HEK293 (cell line): ENCODE data around the gene EFEMP2.

Source experiments
- CTCF ChIA-PET: fragments of 350-600 bp; formaldehyde crosslinking; extraction: SDS; loops from one replicate; lab custom pipeline; 2021; ENCODE audit warnings: antibody characterized with exemption; lab: Yijun Ruan, JAX
- POLR2A ChIA-PET: fragments of 300-600 bp; formaldehyde crosslinking; extraction: SDS; loops from one replicate; lab custom pipeline; 2020; ENCODE audit warnings: antibody characterized with exemption, inconsistent platforms; lab: Yijun Ruan, JAX
- H3K27ac ChIP-seq: fragments of 200-500 bp; sonication (Bioruptor generic); 2 replicates; pipeline ENCODE4 v1.5.1; 2014; ENCODE audit warnings: low read depth, low read length, control low read depth, inconsistent platforms; ENCODE audit errors: extremely low read depth
- H3K36me3 ChIP-seq, 2 experiments: fragments of 200-500 bp in 1 of 2; sonication (Bioruptor generic) in 1 of 2; 1 replicate in 1 of 2; 2 replicates in 1 of 2; pipeline ENCODE4 v1.5.1; 2014 to 2017; ENCODE audit warnings: inconsistent platforms in 2 of 2, low read length in 2 of 2; ENCODE audit not compliant: control insufficient read depth in 2 of 2, insufficient read depth in 1 of 2
- H3K4me1 ChIP-seq: fragments of 200-500 bp; sonication (Bioruptor generic); 2 replicates; pipeline ENCODE4 v1.5.1; 2014; ENCODE audit warnings: mild to moderate bottlenecking, low read length, inconsistent platforms; ENCODE audit not compliant: control insufficient read depth, insufficient read depth
- H3K4me3 ChIP-seq: 2 replicates; pipeline ENCODE4 v1.5.1; 2011; ENCODE audit warnings: low read depth, mild to moderate bottlenecking, control low read depth, low read length, moderate library complexity
- H3K9me3 ChIP-seq: fragments of 200-500 bp; sonication (Bioruptor generic); 2 replicates; pipeline ENCODE4 v1.5.1; 2014; ENCODE audit warnings: low read depth, low read length, inconsistent platforms; ENCODE audit not compliant: control insufficient read depth, insufficient read depth
- EGR2 ChIP-seq: fragments of 450-650 bp; formaldehyde crosslinking; IDR thresholded peaks from 2 replicates; pipeline ENCODE4 v1.5.1; 2016; ENCODE audit warnings: low read depth, missing biosample characterization, missing genetic modification characterization
- IKZF3 ChIP-seq: fragments of 450-650 bp; IDR thresholded peaks from 2 replicates; pipeline ENCODE4 v1.5.0; 2018; ENCODE audit warnings: missing biosample characterization, mild to moderate bottlenecking, missing genetic modification characterization, moderate library complexity
- INSM2 ChIP-seq: fragments of 450-650 bp; formaldehyde crosslinking; IDR thresholded peaks from 2 replicates; pipeline ENCODE4 v1.5.1; 2016; ENCODE audit warnings: missing biosample characterization, missing genetic modification characterization
- MEIS1 ChIP-seq: sonication (generic); formaldehyde crosslinking; IDR thresholded peaks from 2 replicates; pipeline ENCODE4 v1.8.1; 2022; ENCODE audit warnings: missing genetic modification reagents, mild to moderate bottlenecking, borderline replicate concordance
- PATZ1 ChIP-seq: fragments of 450-650 bp; formaldehyde crosslinking; IDR thresholded peaks from 2 replicates; pipeline ENCODE4 v1.5.1; 2016; ENCODE audit warnings: missing biosample characterization, missing genetic modification characterization
- SCRT2 ChIP-seq: fragments of 450-650 bp; formaldehyde crosslinking; IDR thresholded peaks from 2 replicates; pipeline ENCODE4 v1.5.1; 2016; ENCODE audit warnings: missing biosample characterization, missing genetic modification characterization
- TCF7L2 ChIP-seq: IDR thresholded peaks from 2 replicates; pipeline ENCODE4 v1.6.1; 2011; ENCODE audit warnings: low read depth, mild to moderate bottlenecking, inconsistent platforms, low read length, moderate library complexity, borderline replicate concordance
- ZBTB8A ChIP-seq: fragments of 450-650 bp; formaldehyde crosslinking; IDR thresholded peaks from 2 replicates; pipeline ENCODE4 v1.5.1; 2016; ENCODE audit warnings: missing biosample characterization, missing genetic modification characterization
- ZIC2 ChIP-seq: fragments of 450-650 bp; formaldehyde crosslinking; IDR thresholded peaks from 2 replicates; pipeline ENCODE4 v1.5.1; 2016; ENCODE audit warnings: missing biosample characterization, missing genetic modification characterization
- ZNF239 ChIP-seq: fragments of 450-650 bp; formaldehyde crosslinking; IDR thresholded peaks from 2 replicates; pipeline ENCODE4 v1.5.1; 2016; ENCODE audit warnings: missing biosample characterization, missing genetic modification characterization
- ZNF341 ChIP-seq: fragments of 450-650 bp; formaldehyde crosslinking; IDR thresholded peaks from 2 replicates; pipeline ENCODE4; 2016; ENCODE audit warnings: low read depth, missing biosample characterization, missing genetic modification characterization
- ZNF350 ChIP-seq: fragments of 450-650 bp; formaldehyde crosslinking; IDR thresholded peaks from 2 replicates; pipeline ENCODE4 v1.5.0; 2017; ENCODE audit warnings: missing biosample characterization, mild to moderate bottlenecking, missing genetic modification characterization
- ZNF426 ChIP-seq: fragments of 450-650 bp; formaldehyde crosslinking; IDR thresholded peaks from 2 replicates; pipeline ENCODE4 v1.5.1; 2017; ENCODE audit warnings: missing biosample characterization, missing genetic modification characterization, mild to moderate bottlenecking, inconsistent platforms, moderate library complexity
- ZNF530 ChIP-seq: fragments of 450-650 bp; formaldehyde crosslinking; IDR thresholded peaks from 2 replicates; pipeline ENCODE4 v1.5.1; 2016; ENCODE audit warnings: low read depth, missing biosample characterization, missing genetic modification characterization
- ZNF600 ChIP-seq: fragments of 450-650 bp; formaldehyde crosslinking; IDR thresholded peaks from 2 replicates; pipeline ENCODE4 v1.5.1; 2016; ENCODE audit warnings: missing biosample characterization, missing genetic modification characterization
- ZNF624 ChIP-seq: fragments of 450-650 bp; formaldehyde crosslinking; IDR thresholded peaks from 2 replicates; pipeline ENCODE4 v1.5.1; 2017; ENCODE audit warnings: missing biosample characterization, missing genetic modification characterization
- ZSCAN18 ChIP-seq: fragments of 450-650 bp; formaldehyde crosslinking; IDR thresholded peaks from 2 replicates; pipeline ENCODE4 v1.5.1; 2016; ENCODE audit warnings: missing biosample characterization, missing genetic modification characterization
- ZSCAN23 ChIP-seq: fragments of 450-650 bp; formaldehyde crosslinking; IDR thresholded peaks from 2 replicates; pipeline ENCODE4 v1.5.1; 2016; ENCODE audit warnings: missing biosample characterization, missing genetic modification characterization

Gene EFEMP2

GRCh38 chr11:65871811-65872548, 620 bp downstream of the EFEMP2 start (continued):
- TF ChIP-seq INSM2 (tag by site-specific recombination): no peak
- TF ChIP-seq, all 188 proteins: peak for 0

GRCh38 chr11:65870706-65871681, 1.6 kb downstream of the EFEMP2 start:
- ChIA-PET CTCF (interaction anchor here (0.7 to 4.2 kb wide), 5 partner anchors 11 to 54 kb away, joined by 3 to 37 read pairs (median 4); partner anchors contain the start of genes FIBP and MUS81), POLR2A (interaction anchor here (0.6 to 6.6 kb wide), 11 partner anchors 10 to 123 kb away, joined by 3 to 111 read pairs (median 4); partner anchors contain the start of genes CCDC85B, CFL1, FIBP and FOSL1)
- H3K4me1 ChIP-seq: no peaks in the 10 kb centered on the region
- H3K4me3 ChIP-seq: no peak overlapping the region
- no peak overlapping the region for H3K27ac ChIP-seq
- H3K9me3 ChIP-seq: no peaks in the 10 kb centered on the region
- peaks cover 0 to 21% of the 10 kb centered on the region in 2 experiments; a peak in 1 of 3 replicates for H3K36me3 ChIP-seq
- TF ChIP-seq ZBTB8A (tag by site-specific recombination) (no peak), ZIC2 (tag by site-specific recombination) (peak; percentile 84), ZNF341 (tag by site-specific recombination) (peak; percentile 65), SCRT2 (tag by site-specific recombination) (peak; percentile 70; the same call in 1 of the 2 replicates), ZNF600 (tag by site-specific recombination) (0 out of 2 replicates have a peak, but pooled peaks have one; percentile 33)

GRCh38 chr11:65870307-65870658, 2.3 kb downstream of the EFEMP2 start:
- Histone ChIP-seq H3K36me3 (peaks cover 0 to 28% of the 10 kb centered on the region in 2 experiments; a peak in 1 of 3 replicates), H3K4me1 (no peaks in the 10 kb centered on the region), H3K4me3 (no peak overlapping the region), H3K27ac (no peak overlapping the region), H3K9me3 (no peaks in the 10 kb centered on the region)
- ChIA-PET POLR2A (interaction anchor here (0.9 to 6.6 kb wide), 5 partner anchors 9 to 158 kb away, joined by 3 to 111 read pairs (median 3); partner anchors contain the start of genes CFL1, FIBP, FOSL1 and KAT5), CTCF (interaction anchor here (2.1 to 4.2 kb wide), 3 partner anchors 10 to 19 kb away, joined by 5 to 37 read pairs (median 17); partner anchors contain the start of gene MUS81)
- TF ChIP-seq ZNF239 (tag by site-specific recombination) (no peak), ZNF350 (no peak), ZSCAN18 (tag by site-specific recombination) (no peak), ZNF530 (tag by site-specific recombination) (no peak), IKZF3 (no peak), EGR2 (no peak)

- H3K4me1 ChIP-seq: no peaks in the 10 kb centered on the region
- POLR2A ChIA-PET: interaction anchor here (0.6 to 6.6 kb wide), 7 partner anchors 9 to 209 kb away, joined by 3 to 111 read pairs (median 3); partner anchors contain the start of genes CFL1, KAT5 and MUS81
- CTCF ChIA-PET: interaction anchor here (0.6 to 4.2 kb wide), 6 partner anchors 10 to 382 kb away, joined by 3 to 37 read pairs (median 5); partner anchors contain the start of gene MUS81
- no peak overlapping the region for H3K4me3 ChIP-seq
- TF ChIP-seq ZNF426 (tag by site-specific recombination): no peak
- TF ChIP-seq ZSCAN23 (tag by site-specific recombination): no peak
- TF ChIP-seq PATZ1 (tag by site-specific recombination): 0 out of 2 replicates have a peak, but pooled peaks have one; percentile 19
- TF ChIP-seq ZBTB8A (tag by site-specific recombination): no peak
- TF ChIP-seq ZNF624 (tag by site-specific recombination): no peak
- peak; percentile 55 for TF ChIP-seq ZIC2 (tag by site-specific recombination)
- TF ChIP-seq TCF7L2: no peak
- no peak for TF ChIP-seq MEIS1 (CRISPR knock-in tag)
- TF ChIP-seq, all 188 proteins: peak for 2
- Histone ChIP-seq H3K9me3 (no peaks in the 10 kb centered on the region), H3K36me3 (peaks cover 0 to 33% of the 10 kb centered on the region in 2 experiments; a peak in 1 of 3 replicates), H3K27ac (no peak overlapping the region)
These were observed 2.8 kb downstream of the EFEMP2 start for GRCh38 chr11:65869643-65870306.
